Measurements from ENCODE around the gene DGKA.
"Not testable (repeated sequence)": the region's sequence is repeated elsewhere in the genome, so short reads cannot be mapped to it uniquely, and the experiment has no call there.

DGKA gene

DNA sequence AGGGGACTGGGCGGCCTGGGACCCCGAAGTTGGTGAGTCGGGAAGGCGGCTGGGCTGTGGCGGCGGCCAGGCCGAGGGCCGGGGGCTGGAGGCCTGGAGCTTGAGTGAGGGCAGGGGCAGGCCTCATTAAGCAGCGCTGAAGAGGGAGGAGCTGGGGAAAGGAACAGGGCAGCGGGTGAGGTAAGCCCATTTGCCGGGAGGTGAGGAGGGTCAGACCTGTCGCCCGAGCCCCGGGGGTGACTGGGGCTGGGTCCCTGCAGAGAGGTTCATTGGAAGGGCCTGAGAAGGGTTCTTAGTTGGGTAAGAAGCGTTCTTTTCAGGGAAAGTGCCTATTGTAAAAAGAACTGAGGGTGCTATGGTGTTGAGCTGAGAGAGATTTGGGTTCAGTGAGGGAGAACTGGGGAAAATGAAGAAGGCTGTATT, 43.4 kb downstream of the DGKA start:
- H3K27me3 ChIP-seq, result no peaks in the 10 kb centered on the region
- H3K4me1 ChIP-seq, result peaks cover 71 to 84% (median 76%) of the 10 kb centered on the region in 10 experiments
- H3K27ac ChIP-seq, result peak overlapping the region; percentile 82 to 93 (median 87)
- no peak for TF ChIP-seq Cebpa-rat (IDR thresholded peaks at IDR 0.05)
- H3K9ac ChIP-seq, result peak overlapping the region; percentile 88 to 96 (median 93)
- H3K4me2 ChIP-seq, result peak overlapping the region; percentile 79 to 97 (median 89)
- peaks cover 0 to 42% (median 0%) of the 10 kb centered on the region in 11 experiments; a peak in 6 of 22 replicates for H4K20me1 ChIP-seq
- no peaks in the 10 kb centered on the region for H3K9me3 ChIP-seq (replicated peaks in 1 of 11)
- H3K36me3 ChIP-seq, result peaks cover 12 to 56% (median 40%) of the 10 kb centered on the region in 11 experiments; a peak in 20 of 22 replicates
- H3K4me3 ChIP-seq, result peak overlapping the region; percentile 84 to 99 (median 96)

DNA sequence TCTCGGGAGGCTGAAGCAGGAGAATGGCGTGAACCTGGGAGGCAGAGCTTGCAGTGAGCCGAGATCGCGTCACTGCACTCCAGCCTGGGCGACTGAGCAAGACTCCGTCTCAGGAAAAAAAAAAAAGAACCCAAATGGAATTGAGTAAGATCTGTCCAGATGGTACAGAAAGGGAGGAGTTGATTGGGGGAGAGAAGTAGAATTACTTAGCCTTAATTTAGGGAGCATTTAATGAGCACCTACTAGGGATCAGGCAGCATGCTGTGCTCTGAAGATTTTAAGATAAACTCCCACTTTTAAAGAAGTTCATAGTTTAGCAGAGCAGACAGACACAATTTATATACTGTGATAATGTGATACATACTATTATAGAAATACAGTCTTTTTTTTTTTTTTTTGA, 47.4 kb downstream of the DGKA start:
- no peak for TF ChIP-seq Cebpa-rat (IDR thresholded peaks at IDR 0.05)
- Histone ChIP-seq H3K4me2 (peak overlapping the region; percentile 79 to 93 (median 88); a peak in 21 of 22 replicates), H3K9ac (peak overlapping the region in 4 of 11 experiments; percentile 25 to 47 (median 42); a peak in 5 of 22 replicates), H3K27me3 (no peaks in the 10 kb centered on the region), H3K4me3 (peak overlapping the region in 2 of 10 experiments; percentile 14 to 35; a peak in 2 of 20 replicates), H3K27ac (peak overlapping the region in 7 of 11 experiments; percentile 41 to 78 (median 70); a peak in 12 of 22 replicates), H3K4me1 (peaks cover 67 to 86% (median 79%) of the 10 kb centered on the region in 10 experiments), H4K20me1 (peaks cover 0 to 82% (median 5%) of the 10 kb centered on the region in 11 experiments; a peak in 10 of 22 replicates), H3K9me3 (replicated peaks in 1 of 11) (no peaks in the 10 kb centered on the region), H3K36me3 (peaks cover 14 to 50% (median 36%) of the 10 kb centered on the region in 11 experiments)

DNA sequence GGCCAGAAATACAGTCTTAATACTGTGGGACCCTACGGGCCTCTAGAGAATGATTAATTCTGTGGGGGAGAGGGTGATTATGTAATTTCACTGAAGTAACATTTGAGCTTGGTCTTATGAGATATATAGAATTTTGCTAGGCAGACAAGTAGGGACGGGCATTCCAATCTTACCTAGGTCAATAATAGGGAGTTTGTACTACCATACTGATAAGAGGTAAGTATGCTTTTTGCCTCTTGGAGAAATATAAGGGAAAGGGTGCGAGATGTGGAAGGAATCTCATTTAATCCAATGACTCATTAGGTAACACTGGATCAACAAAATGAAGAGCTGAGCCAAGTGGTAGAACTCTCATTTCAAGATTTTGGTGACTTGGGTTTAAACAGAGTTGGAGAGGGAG, 48.1 kb downstream of the DGKA start:
- Histone ChIP-seq H3K9ac (no peak overlapping the region), H3K4me3 (no peak overlapping the region), H3K27ac (peak overlapping the region in 6 of 11 experiments; percentile 50 to 78 (median 72); a peak in 7 of 22 replicates), H3K9me3 (replicated peaks in 1 of 11) (no peaks in the 10 kb centered on the region), H3K4me1 (peaks cover 74 to 93% (median 85%) of the 10 kb centered on the region in 10 experiments), H4K20me1 (peaks cover 0 to 88% (median 5%) of the 10 kb centered on the region in 11 experiments; a peak in 10 of 22 replicates), H3K4me2 (peak overlapping the region in 10 of 11 experiments; percentile 79 to 93 (median 88); a peak in 16 of 22 replicates), H3K27me3 (no peaks in the 10 kb centered on the region), H3K36me3 (peaks cover 14 to 51% (median 38%) of the 10 kb centered on the region in 11 experiments)
- no peak for TF ChIP-seq Cebpa-rat (IDR thresholded peaks at IDR 0.05)

DNA sequence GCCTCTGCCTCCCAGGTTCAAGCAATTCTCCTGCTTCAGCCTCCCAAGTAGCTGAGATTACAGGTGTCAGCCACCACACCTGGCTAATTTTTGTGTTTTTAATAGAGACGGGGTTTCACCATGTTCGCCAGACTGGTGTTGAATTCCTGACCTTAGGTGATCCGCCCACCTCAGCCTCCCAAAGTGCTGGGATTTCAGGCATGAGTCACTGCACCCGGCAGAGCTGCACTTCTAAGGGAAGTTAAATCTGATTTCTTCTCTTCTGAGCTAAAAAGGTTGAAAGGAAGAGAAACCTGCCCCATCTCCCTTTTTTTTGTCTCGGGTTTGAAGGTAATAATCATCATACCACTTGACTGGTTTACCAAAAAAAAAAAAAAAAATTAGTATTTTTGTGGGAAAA, 50.9 kb downstream of the DGKA start:
- not testable (repeated sequence) for H3K27me3 ChIP-seq; H3K4me3 ChIP-seq; H3K9me3 ChIP-seq (replicated peaks in 1 of 11)
- Histone ChIP-seq H3K9ac (peak overlapping the region in 4 of 11 experiments; percentile 19 to 44 (median 27); a peak in 4 of 22 replicates), H3K4me1 (peaks cover 70 to 89% (median 80%) of the 10 kb centered on the region in 10 experiments), H3K27ac (peak overlapping the region in 9 of 11 experiments; percentile 16 to 77 (median 70); a peak in 17 of 22 replicates), H3K36me3 (peaks cover 41 to 72% (median 63%) of the 10 kb centered on the region in 11 experiments), H4K20me1 (peaks cover 0 to 90% (median 3%) of the 10 kb centered on the region in 11 experiments; a peak in 8 of 22 replicates), H3K4me2 (peak overlapping the region; percentile 73 to 92 (median 83))

DNA sequence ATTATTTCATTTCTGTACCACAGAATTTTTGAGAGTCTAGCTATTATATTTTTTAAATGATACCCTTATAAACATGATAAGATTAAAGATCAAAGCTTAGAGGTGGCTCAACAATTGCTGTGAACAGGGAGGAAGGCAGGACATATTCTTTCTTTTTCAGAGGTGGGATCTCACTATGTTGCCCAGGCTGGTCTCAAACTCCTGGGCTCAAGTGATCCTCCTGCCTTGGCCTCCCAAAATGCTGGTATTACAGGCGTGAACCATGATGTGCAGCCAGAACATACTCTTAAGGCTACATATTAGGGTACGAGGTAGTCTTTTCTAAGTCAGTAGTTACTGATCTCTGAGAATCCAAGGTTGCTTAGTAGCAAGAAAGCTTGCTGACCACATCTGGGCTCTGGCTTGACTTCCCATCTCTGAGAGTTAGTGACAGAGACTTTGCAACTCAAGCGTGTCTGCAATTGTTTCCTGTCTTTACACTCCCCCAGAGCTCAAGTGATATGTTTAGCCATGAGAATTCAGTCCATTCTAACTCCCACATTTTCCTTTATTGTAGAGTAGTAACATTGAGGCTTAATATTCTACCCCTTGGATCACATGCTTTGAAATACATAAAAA, 51.5 kb downstream of the DGKA start:
- Histone ChIP-seq H3K9ac (peak overlapping the region in 10 of 11 experiments; percentile 8 to 65 (median 46); a peak in 16 of 22 replicates), H3K36me3 (peaks cover 47 to 75% (median 63%) of the 10 kb centered on the region in 11 experiments), H4K20me1 (peaks cover 0 to 84% (median 3%) of the 10 kb centered on the region in 11 experiments; a peak in 8 of 22 replicates), H3K9me3 (replicated peaks in 1 of 11) (no peaks in the 10 kb centered on the region), H3K27me3 (no peaks in the 10 kb centered on the region), H3K4me3 (peak overlapping the region in 6 of 10 experiments; percentile 5 to 28 (median 25); a peak in 6 of 20 replicates), H3K27ac (peak overlapping the region in 10 of 11 experiments; percentile 36 to 78 (median 72); a peak in 20 of 22 replicates), H3K4me2 (peak overlapping the region; percentile 73 to 92 (median 83)), H3K4me1 (peaks cover 65 to 84% (median 75%) of the 10 kb centered on the region in 10 experiments)
- TF ChIP-seq Cebpa-rat (IDR thresholded peaks at IDR 0.05), result no peak

DNA sequence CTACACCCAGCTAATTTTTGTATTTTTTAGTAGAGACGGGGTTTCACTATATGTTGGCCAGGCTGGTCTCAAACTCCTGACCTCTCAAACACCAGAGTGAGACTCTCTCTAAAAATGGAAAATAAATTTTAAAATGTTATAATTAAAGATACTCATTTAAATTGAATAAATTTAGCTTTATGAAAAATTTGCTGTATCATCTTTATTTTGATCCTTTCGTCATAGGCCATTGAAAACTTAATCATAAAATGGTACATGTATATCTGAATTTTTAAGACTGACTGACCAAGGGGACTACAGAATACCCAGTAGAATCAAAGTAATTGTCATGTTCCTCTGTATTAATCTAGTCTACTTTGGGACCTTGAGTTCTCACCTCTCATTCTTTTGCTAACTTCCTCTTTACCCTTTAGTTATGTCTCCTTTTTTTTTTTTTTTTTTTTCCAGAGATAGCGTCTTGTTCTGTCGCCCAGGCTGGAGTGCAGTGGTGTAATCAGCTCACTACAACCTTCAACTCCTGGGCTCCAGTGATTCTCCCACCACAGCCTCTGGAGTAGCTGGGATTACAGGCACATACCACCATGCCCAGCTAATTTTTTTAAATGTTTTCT, 52.4 kb downstream of the DGKA start:
- H3K4me1 ChIP-seq, result peaks cover 56 to 75% (median 66%) of the 10 kb centered on the region in 10 experiments
- peaks cover 56 to 84% (median 71%) of the 10 kb centered on the region in 11 experiments for H3K36me3 ChIP-seq
- peak overlapping the region in 10 of 11 experiments; percentile 12 to 73 (median 50); a peak in 17 of 22 replicates for H3K9ac ChIP-seq
- H3K4me2 ChIP-seq, result peak overlapping the region; percentile 73 to 92 (median 83)
- TF ChIP-seq Cebpa-rat (IDR thresholded peaks at IDR 0.05), result no peak
- H4K20me1 ChIP-seq, result peaks cover 0 to 75% (median 3%) of the 10 kb centered on the region in 11 experiments; a peak in 8 of 22 replicates
- peak overlapping the region in 10 of 11 experiments; percentile 36 to 78 (median 72); a peak in 20 of 22 replicates for H3K27ac ChIP-seq
- H3K9me3 ChIP-seq (replicated peaks in 1 of 11), result no peaks in the 10 kb centered on the region
- H3K27me3 ChIP-seq, result no peaks in the 10 kb centered on the region
- H3K4me3 ChIP-seq, result peak overlapping the region in 4 of 10 experiments; percentile 10 to 28 (median 25); a peak in 4 of 20 replicates

DNA sequence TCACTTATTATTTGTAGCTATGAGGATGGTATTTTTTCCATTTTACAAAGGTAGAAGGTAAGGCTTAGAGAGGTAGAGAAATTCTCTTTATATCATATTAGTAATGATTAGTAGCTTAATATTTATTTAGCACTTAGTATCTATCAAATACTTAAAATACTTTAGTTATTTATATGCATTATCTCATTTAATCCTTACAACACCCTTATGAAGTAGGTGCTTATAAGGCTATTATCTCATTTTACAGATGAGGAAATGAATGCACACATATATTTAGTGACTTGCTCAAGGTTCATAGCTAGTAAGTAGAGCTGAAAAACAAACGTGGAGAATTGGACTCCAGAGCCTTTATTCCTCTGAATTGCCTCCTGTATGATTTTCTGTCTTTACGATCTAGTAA, 53.9 kb downstream of the DGKA start:
- Histone ChIP-seq H3K9me3 (replicated peaks in 1 of 11) (no peaks in the 10 kb centered on the region), H3K9ac (0 out of 22 replicates have a peak overlapping the region, but pooled peaks of 1 of the 11 experiments have one; percentile 64), H3K4me3 (no peak overlapping the region), H3K4me1 (peaks cover 45 to 60% (median 51%) of the 10 kb centered on the region in 10 experiments), H3K27me3 (no peaks in the 10 kb centered on the region), H3K4me2 (peak overlapping the region in 10 of 11 experiments; percentile 7 to 85 (median 76); a peak in 15 of 22 replicates), H3K36me3 (peaks cover 62 to 84% (median 76%) of the 10 kb centered on the region in 11 experiments), H4K20me1 (peaks cover 0 to 60% (median 3%) of the 10 kb centered on the region in 11 experiments; a peak in 9 of 22 replicates), H3K27ac (peak overlapping the region in 5 of 11 experiments; percentile 1 to 76 (median 20); a peak in 3 of 22 replicates)
- TF ChIP-seq Cebpa-rat (IDR thresholded peaks at IDR 0.05), result no peak

DNA sequence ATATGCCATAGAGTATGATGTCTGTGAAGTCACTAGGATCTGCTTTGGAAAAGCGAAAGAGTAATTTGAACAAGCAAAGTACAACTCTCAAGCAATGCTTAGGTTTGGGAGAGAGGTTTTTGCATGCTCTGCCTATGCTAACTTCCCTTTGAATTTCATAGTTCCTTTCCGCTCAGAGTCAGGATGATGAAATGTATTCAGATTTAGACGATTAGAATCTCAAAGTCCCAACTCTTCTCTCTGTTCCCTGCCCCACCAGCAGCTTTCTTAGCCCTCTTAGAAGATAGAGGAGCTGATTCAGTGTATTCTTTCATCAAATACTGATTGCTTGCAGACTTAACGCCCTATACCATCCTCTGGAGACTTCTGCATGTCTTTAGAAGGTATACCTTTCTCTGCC, 54.4 kb downstream of the DGKA start:
- H3K9ac ChIP-seq, result 0 out of 22 replicates have a peak overlapping the region, but pooled peaks of 1 of the 11 experiments have one; percentile 2
- no peaks in the 10 kb centered on the region for H3K27me3 ChIP-seq
- no peak for TF ChIP-seq Cebpa-rat (IDR thresholded peaks at IDR 0.05)
- no peak overlapping the region for H3K4me3 ChIP-seq
- peak overlapping the region in 10 of 11 experiments; percentile 7 to 82 (median 30); a peak in 13 of 22 replicates for H3K4me2 ChIP-seq
- no peaks in the 10 kb centered on the region for H3K9me3 ChIP-seq (replicated peaks in 1 of 11)
- peak overlapping the region in 4 of 11 experiments; percentile 1 to 22 (median 16); a peak in 3 of 22 replicates for H3K27ac ChIP-seq
- H4K20me1 ChIP-seq, result peaks cover 0 to 56% (median 3%) of the 10 kb centered on the region in 11 experiments; a peak in 9 of 22 replicates
- H3K4me1 ChIP-seq, result peaks cover 45 to 55% (median 49%) of the 10 kb centered on the region in 10 experiments
- H3K36me3 ChIP-seq, result peaks cover 64 to 84% (median 76%) of the 10 kb centered on the region in 11 experiments

DNA sequence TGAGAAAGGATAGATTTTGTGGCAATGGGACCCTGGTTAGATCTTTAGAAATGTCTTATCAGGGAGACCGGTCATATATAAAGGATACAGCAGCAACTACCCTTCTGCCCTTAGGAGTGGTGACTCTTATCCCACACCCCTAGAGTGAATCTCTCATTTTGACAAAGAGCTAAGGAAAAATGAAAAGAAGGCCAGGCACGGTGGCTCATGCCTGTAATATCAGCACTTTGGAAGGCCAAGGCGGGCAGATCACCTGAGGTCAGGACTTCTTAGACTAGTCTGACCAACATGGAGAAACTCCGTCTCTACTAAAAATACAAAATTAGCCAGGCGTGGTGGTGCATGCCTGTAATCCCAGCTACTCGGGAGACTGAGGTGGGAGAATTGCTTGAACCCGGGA, 55.0 kb downstream of the DGKA start:
- not testable (repeated sequence) for H3K9ac ChIP-seq; H3K27me3 ChIP-seq; H3K4me3 ChIP-seq; H3K4me2 ChIP-seq; H3K9me3 ChIP-seq (replicated peaks in 1 of 11)
- Histone ChIP-seq H3K27ac (peak overlapping the region in 1 of 11 experiments; percentile 22; a peak in 2 of 22 replicates), H3K36me3 (peaks cover 68 to 84% (median 77%) of the 10 kb centered on the region in 11 experiments), H3K4me1 (peaks cover 44 to 50% (median 48%) of the 10 kb centered on the region in 10 experiments), H4K20me1 (peaks cover 0 to 50% (median 3%) of the 10 kb centered on the region in 11 experiments; a peak in 9 of 22 replicates)

All from BLaER1 treated with 17β-estradiol and CSF1 and Interleukin-3, amounts not matched to agents 10 nM and 100 nM (cell line).